ENCODE measurements around the gene SPAG17. TPM values are rescaled to one million over a fixed set of nuclear protein-coding genes. Genes with fewer than 3 reads are reported as not detected.

SPAG17 gene
- total RNA-seq, 1 experiment from 2014 or later, result 0.52 TPM

DNA sequence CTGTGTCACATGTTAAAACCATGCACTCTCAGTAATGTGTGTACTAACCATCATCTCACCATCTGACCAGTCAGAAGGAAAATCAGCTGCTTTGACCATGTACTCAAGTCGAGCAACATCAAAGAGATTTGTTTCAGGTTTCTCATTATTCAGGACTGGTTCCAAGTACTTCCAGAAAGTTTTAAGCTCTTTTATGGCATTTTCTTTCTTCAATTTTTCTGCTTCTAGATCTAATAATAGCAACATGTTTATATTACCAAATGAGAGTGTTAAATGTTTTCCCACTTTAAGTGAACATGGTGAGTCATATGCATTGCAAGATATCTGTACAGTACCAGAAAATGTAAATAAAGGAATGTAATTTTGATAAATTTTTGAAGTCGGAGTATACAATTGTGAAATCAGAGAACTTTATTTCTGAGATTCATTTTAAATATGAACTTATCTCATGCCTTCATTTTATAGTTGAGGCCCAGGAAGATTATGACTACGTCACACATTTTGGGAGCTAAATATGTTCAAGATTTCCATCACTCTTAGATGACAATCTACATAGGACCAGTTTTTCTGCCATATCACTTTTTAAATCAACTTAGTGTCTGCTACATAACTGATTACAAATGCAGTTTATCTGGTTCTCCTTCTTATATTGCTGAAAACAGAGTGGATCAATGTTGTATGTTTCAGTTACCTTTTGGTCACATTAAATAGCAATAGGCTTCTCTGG, 87.2 kb downstream of the SPAG17 start (continued):
- TF ChIP-seq, protein P1, sequence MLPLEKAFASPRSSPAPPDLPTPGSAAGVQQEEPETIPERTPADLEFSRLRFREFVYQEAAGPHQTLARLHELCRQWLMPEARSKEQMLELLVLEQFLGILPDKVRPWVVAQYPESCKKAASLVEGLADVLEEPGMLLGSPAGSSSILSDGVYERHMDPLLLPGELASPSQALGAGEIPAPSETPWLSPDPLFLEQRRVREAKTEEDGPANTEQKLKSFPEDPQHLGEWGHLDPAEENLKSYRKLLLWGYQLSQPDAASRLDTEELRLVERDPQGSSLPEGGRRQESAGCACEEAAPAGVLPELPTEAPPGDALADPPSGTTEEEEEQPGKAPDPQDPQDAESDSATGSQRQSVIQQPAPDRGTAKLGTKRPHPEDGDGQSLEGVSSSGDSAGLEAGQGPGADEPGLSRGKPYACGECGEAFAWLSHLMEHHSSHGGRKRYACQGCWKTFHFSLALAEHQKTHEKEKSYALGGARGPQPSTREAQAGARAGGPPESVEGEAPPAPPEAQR (CRISPR knock-in tag; IDR thresholded peaks at IDR 0.05), result no peak
- TF ChIP-seq, protein P2, sequence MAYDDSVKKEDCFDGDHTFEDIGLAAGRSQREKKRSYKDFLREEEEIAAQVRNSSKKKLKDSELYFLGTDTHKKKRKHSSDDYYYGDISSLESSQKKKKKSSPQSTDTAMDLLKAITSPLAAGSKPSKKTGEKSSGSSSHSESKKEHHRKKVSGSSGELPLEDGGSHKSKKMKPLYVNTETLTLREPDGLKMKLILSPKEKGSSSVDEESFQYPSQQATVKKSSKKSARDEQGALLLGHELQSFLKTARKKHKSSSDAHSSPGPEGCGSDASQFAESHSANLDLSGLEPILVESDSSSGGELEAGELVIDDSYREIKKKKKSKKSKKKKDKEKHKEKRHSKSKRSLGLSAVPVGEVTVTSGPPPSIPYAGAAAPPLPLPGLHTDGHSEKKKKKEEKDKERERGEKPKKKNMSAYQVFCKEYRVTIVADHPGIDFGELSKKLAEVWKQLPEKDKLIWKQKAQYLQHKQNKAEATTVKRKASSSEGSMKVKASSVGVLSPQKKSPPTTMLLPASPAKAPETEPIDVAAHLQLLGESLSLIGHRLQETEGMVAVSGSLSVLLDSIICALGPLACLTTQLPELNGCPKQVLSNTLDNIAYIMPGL (CRISPR knock-in tag; IDR thresholded peaks at IDR 0.05), result no peak

DNA sequence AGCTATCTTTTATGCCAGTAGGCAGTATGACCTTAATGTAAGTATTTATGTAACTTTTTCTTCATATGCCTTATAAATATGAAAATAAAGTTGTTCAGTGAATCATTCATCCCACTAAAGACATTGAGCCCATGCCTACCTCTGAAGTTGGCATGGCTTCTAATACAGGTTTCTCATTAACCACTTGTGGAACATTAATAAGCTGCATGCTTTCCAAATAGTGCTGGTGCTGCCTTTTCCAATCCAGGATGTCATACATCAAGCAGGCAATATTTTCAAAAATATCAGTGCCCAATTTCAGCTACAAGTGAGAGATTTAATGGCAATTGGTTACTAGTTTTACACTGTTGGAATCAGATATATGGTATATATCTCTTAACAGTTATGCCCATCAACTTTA, 92.0 kb downstream of the SPAG17 start:
- Mint-ChIP-seq H3K36me3 (no peaks in the 10 kb centered on the region; the same call in 1 of the 2 replicates), H3K4me1 (peaks cover 5% of the 10 kb centered on the region), H3K4me3 (no peak overlapping the region), H3K27me3 (ENCODE audit: low read depth) (no peaks in the 10 kb centered on the region), H3K9me3 (peaks cover 3% of the 10 kb centered on the region; the same call in 1 of the 2 replicates), H3K27ac (no peak overlapping the region)
- POLR2A ChIA-PET, result no interaction called here
- DNase-seq (ENCODE audit: low spot score), result no peak
- ATAC-seq, result no peak
- CTCF ChIA-PET, result interaction anchor here (0.9 kb wide), 1 partner anchor 16 kb away, joined by 3 read pairs; no protein-coding TSS in a partner anchor
- TF ChIP-seq TEAD1 (CRISPR knock-in tag; IDR thresholded peaks at IDR 0.05) (no peak), FOXP1 (CRISPR knock-in tag; IDR thresholded peaks at IDR 0.05; ENCODE audit: borderline replicate concordance) (no peak), ESRRA (CRISPR knock-in tag; IDR thresholded peaks at IDR 0.05; ENCODE audit: borderline replicate concordance) (no peak), ZNF263 (CRISPR knock-in tag; IDR thresholded peaks at IDR 0.05; ENCODE audit: low read depth) (no peak), NR3C1 (CRISPR knock-in tag; conservative IDR thresholded peaks at IDR 0.05; ENCODE audit: low read depth) (no peak), NFYB (CRISPR knock-in tag; conservative IDR thresholded peaks at IDR 0.05; ENCODE audit: low read depth) (no peak), GTF2I (CRISPR knock-in tag; conservative IDR thresholded peaks at IDR 0.05) (no peak), ZNF317 (CRISPR knock-in tag; IDR thresholded peaks at IDR 0.05; ENCODE audit: borderline replicate concordance, low read depth) (no peak), CREB1 (CRISPR knock-in tag; IDR thresholded peaks at IDR 0.05) (no peak), PRRX2 (CRISPR knock-in tag; IDR thresholded peaks at IDR 0.05) (no peak)
- TF ChIP-seq, protein P3, sequence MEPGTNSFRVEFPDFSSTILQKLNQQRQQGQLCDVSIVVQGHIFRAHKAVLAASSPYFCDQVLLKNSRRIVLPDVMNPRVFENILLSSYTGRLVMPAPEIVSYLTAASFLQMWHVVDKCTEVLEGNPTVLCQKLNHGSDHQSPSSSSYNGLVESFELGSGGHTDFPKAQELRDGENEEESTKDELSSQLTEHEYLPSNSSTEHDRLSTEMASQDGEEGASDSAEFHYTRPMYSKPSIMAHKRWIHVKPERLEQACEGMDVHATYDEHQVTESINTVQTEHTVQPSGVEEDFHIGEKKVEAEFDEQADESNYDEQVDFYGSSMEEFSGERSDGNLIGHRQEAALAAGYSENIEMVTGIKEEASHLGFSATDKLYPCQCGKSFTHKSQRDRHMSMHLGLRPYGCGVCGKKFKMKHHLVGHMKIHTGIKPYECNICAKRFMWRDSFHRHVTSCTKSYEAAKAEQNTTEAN (CRISPR knock-in tag; IDR thresholded peaks at IDR 0.05), result no peak
- TF ChIP-seq, protein P4, sequence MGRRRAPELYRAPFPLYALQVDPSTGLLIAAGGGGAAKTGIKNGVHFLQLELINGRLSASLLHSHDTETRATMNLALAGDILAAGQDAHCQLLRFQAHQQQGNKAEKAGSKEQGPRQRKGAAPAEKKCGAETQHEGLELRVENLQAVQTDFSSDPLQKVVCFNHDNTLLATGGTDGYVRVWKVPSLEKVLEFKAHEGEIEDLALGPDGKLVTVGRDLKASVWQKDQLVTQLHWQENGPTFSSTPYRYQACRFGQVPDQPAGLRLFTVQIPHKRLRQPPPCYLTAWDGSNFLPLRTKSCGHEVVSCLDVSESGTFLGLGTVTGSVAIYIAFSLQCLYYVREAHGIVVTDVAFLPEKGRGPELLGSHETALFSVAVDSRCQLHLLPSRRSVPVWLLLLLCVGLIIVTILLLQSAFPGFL (CRISPR knock-in tag; IDR thresholded peaks at IDR 0.05; ENCODE audit: borderline replicate concordance), result no peak
- TF ChIP-seq, protein P5, sequence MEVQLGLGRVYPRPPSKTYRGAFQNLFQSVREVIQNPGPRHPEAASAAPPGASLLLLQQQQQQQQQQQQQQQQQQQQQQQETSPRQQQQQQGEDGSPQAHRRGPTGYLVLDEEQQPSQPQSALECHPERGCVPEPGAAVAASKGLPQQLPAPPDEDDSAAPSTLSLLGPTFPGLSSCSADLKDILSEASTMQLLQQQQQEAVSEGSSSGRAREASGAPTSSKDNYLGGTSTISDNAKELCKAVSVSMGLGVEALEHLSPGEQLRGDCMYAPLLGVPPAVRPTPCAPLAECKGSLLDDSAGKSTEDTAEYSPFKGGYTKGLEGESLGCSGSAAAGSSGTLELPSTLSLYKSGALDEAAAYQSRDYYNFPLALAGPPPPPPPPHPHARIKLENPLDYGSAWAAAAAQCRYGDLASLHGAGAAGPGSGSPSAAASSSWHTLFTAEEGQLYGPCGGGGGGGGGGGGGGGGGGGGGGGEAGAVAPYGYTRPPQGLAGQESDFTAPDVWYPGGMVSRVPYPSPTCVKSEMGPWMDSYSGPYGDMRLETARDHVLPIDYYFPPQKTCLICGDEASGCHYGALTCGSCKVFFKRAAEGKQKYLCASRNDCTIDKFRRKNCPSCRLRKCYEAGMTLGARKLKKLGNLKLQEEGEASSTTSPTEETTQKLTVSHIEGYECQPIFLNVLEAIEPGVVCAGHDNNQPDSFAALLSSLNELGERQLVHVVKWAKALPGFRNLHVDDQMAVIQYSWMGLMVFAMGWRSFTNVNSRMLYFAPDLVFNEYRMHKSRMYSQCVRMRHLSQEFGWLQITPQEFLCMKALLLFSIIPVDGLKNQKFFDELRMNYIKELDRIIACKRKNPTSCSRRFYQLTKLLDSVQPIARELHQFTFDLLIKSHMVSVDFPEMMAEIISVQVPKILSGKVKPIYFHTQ (CRISPR knock-in tag; IDR thresholded peaks at IDR 0.05), result no peak
- TF ChIP-seq, protein P6, sequence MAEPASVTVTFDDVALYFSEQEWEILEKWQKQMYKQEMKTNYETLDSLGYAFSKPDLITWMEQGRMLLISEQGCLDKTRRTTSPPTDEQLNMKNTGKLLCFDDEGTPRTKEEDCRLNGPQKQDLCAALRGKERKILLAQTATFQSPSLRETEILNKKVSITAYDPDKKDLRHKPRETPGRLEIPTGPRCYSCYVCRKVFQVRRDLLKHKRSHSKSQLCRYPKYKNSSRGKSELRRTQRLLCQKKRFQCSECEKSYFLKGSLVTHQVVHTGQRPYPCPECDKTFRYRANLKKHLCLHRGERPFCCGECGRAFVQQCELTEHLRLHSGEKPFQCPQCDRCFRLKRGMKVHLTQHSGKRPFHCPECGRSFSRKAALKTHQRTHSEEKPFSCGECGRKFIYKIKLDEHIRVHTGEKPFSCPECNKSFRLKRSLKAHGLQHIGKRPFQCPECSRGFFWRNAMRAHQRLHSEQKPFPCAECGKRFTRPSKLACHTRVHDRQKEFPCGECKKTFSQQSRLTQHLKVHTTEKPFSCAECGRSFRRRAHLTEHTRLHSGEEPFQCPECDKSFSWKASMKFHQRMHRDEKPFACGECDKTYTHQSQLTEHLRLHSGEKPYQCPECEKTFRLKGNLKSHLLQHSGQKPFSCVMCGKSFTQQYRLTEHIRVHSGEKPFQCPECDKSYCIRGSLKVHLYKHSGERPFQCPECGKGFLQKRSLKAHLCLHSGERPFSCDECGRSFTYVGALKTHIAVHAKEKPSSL (CRISPR knock-in tag; conservative IDR thresholded peaks at IDR 0.05), result no peak
- TF ChIP-seq, protein P7, sequence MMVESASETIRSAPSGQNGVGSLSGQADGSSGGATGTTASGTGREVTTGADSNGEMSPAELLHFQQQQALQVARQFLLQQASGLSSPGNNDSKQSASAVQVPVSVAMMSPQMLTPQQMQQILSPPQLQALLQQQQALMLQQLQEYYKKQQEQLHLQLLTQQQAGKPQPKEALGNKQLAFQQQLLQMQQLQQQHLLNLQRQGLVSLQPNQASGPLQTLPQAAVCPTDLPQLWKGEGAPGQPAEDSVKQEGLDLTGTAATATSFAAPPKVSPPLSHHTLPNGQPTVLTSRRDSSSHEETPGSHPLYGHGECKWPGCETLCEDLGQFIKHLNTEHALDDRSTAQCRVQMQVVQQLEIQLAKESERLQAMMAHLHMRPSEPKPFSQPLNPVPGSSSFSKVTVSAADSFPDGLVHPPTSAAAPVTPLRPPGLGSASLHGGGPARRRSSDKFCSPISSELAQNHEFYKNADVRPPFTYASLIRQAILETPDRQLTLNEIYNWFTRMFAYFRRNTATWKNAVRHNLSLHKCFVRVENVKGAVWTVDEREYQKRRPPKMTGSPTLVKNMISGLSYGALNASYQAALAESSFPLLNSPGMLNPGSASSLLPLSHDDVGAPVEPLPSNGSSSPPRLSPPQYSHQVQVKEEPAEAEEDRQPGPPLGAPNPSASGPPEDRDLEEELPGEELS (CRISPR knock-in tag; IDR thresholded peaks at IDR 0.05), result no peak
- TF ChIP-seq, protein P8, sequence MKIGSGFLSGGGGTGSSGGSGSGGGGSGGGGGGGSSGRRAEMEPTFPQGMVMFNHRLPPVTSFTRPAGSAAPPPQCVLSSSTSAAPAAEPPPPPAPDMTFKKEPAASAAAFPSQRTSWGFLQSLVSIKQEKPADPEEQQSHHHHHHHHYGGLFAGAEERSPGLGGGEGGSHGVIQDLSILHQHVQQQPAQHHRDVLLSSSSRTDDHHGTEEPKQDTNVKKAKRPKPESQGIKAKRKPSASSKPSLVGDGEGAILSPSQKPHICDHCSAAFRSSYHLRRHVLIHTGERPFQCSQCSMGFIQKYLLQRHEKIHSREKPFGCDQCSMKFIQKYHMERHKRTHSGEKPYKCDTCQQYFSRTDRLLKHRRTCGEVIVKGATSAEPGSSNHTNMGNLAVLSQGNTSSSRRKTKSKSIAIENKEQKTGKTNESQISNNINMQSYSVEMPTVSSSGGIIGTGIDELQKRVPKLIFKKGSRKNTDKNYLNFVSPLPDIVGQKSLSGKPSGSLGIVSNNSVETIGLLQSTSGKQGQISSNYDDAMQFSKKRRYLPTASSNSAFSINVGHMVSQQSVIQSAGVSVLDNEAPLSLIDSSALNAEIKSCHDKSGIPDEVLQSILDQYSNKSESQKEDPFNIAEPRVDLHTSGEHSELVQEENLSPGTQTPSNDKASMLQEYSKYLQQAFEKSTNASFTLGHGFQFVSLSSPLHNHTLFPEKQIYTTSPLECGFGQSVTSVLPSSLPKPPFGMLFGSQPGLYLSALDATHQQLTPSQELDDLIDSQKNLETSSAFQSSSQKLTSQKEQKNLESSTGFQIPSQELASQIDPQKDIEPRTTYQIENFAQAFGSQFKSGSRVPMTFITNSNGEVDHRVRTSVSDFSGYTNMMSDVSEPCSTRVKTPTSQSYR (CRISPR knock-in tag; IDR thresholded peaks at IDR 0.05), result no peak

All from WTC11 (cell line).